Smooth muscle cell (in vitro differentiated cells): ENCODE data around the gene NOS2. TPM values are rescaled to one million over a fixed set of nuclear protein-coding genes. Genes with fewer than 3 reads are reported as not detected.

Experiments
- DNase-seq: peaks from one replicate; lab custom pipeline; 2025; ENCODE audit not compliant: unreplicated experiment; lab: John Stamatoyannopoulos, UW
- H2AFZ ChIP-seq: fragments of 200-600 bp; sonication (generic); 2 replicates; pipeline ENCODE4 v1.6.0; 2016; ENCODE audit warnings: antibody characterized with exemption, low read depth, mild to moderate bottlenecking
- H3F3A ChIP-seq: fragments of 200-600 bp; sonication (generic); 2 replicates; pipeline ENCODE4 v1.6.0; 2017; ENCODE audit warnings: antibody characterized with exemption, low read depth
- H3K27ac ChIP-seq: fragments of 200-600 bp; sonication (generic); 2 replicates; pipeline ENCODE4 v1.5.1; 2016; ENCODE audit warnings: low read depth, mild to moderate bottlenecking
- H3K27me3 ChIP-seq: fragments of 200-600 bp; sonication (generic); 2 replicates; pipeline ENCODE4 v1.6.1; 2016; ENCODE audit warnings: low read depth, mild to moderate bottlenecking
- H3K36me3 ChIP-seq: fragments of 200-600 bp; sonication (generic); 2 replicates; pipeline ENCODE4 v1.5.1; 2016; ENCODE audit warnings: low read depth
- H3K4me1 ChIP-seq: fragments of 200-600 bp; sonication (generic); 2 replicates; pipeline ENCODE4 v1.5.1; 2016; ENCODE audit warnings: low read depth
- H3K4me2 ChIP-seq: fragments of 200-600 bp; sonication (generic); 2 replicates; pipeline ENCODE4 v1.6.0; 2016; ENCODE audit warnings: mild to moderate bottlenecking
- H3K4me3 ChIP-seq: fragments of 200-600 bp; sonication (generic); 2 replicates; pipeline ENCODE4 v1.5.1; 2016; ENCODE audit warnings: mild to moderate bottlenecking
- H3K79me2 ChIP-seq: fragments of 200-600 bp; sonication (generic); 2 replicates; pipeline ENCODE4 v1.6.0; 2016; ENCODE audit warnings: low read depth, mild to moderate bottlenecking
- H3K9ac ChIP-seq: fragments of 200-600 bp; sonication (generic); 2 replicates; pipeline ENCODE4 v1.6.0; 2016; ENCODE audit warnings: low read depth
- H3K9me3 ChIP-seq: fragments of 200-600 bp; sonication (generic); replicated peaks from 2 replicates; pipeline ENCODE4 v1.5.1; 2016; ENCODE audit warnings: low read depth
- H4K20me1 ChIP-seq: fragments of 200-600 bp; sonication (generic); 2 replicates; pipeline ENCODE4 v1.6.0; 2016; ENCODE audit warnings: low read depth
- WGBS: methylation state at CpG from one replicate; pipeline ENCODE4 v1.1.7; 2016; ENCODE audit warnings: low lambda C conversion rate; 5-methylcytosine and 5-hydroxymethylcytosine counted together
- polyA plus RNA-seq: library from polyadenylated mRNA; unstranded; fragments of >200 nt; fragmentation: Nextera tagmentation; extraction: Ambion mirVana; gene quantifications from 2 replicates; pipeline ENCODE4 v1.2.1, GENCODE V29; 2016
- total RNA-seq: library from RNA; depleted of rRNA; stranded (reverse); fragments of >200 nt; gene quantifications from 2 replicates; pipeline ENCODE4 v1.2.3, GENCODE V29; 2014
- TF ChIP-seq, protein P1 (sequence below): fragments of 200-600 bp; sonication (generic); IDR thresholded peaks from 2 replicates; pipeline ENCODE4 v1.5.1; 2017; ENCODE audit warnings: borderline replicate concordance, mild to moderate bottlenecking, antibody characterized with exemption; ENCODE audit not compliant: insufficient read depth, poor library complexity, severe bottlenecking

The NOS2 gene
- total and polyA plus RNA-seq, 2 experiments from 2014 or later, result 0.16 TPM; not detected in 1

- H4K20me1 ChIP-seq, result no peaks in the 10 kb centered on the region
- H3K4me3 ChIP-seq, result no peak overlapping the region
- H2AFZ ChIP-seq, result no peak overlapping the region
- TF ChIP-seq, protein P1, sequence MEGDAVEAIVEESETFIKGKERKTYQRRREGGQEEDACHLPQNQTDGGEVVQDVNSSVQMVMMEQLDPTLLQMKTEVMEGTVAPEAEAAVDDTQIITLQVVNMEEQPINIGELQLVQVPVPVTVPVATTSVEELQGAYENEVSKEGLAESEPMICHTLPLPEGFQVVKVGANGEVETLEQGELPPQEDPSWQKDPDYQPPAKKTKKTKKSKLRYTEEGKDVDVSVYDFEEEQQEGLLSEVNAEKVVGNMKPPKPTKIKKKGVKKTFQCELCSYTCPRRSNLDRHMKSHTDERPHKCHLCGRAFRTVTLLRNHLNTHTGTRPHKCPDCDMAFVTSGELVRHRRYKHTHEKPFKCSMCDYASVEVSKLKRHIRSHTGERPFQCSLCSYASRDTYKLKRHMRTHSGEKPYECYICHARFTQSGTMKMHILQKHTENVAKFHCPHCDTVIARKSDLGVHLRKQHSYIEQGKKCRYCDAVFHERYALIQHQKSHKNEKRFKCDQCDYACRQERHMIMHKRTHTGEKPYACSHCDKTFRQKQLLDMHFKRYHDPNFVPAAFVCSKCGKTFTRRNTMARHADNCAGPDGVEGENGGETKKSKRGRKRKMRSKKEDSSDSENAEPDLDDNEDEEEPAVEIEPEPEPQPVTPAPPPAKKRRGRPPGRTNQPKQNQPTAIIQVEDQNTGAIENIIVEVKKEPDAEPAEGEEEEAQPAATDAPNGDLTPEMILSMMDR, result no peak
- H3K27ac ChIP-seq, result no peak overlapping the region
- no peak for DNase-seq
- H3K9ac ChIP-seq, result no peak overlapping the region
- H3K79me2 ChIP-seq, result no peaks in the 10 kb centered on the region
- H3K4me2 ChIP-seq, result no peak overlapping the region
- no peaks in the 10 kb centered on the region for H3K36me3 ChIP-seq
- H3K9me3 ChIP-seq, result no peaks in the 10 kb centered on the region
- H3F3A ChIP-seq, result no peaks in the 10 kb centered on the region
- 88% methylated on average over 3 of the region's 3 CpGs for WGBS
- H3K4me1 ChIP-seq, result peaks cover 10% of the 10 kb centered on the region
- peaks cover 42% of the 10 kb centered on the region for H3K27me3 ChIP-seq
Observed at GRCh38 chr17:27792095-27792494, 8.2 kb downstream of the NOS2 start.

DNA sequence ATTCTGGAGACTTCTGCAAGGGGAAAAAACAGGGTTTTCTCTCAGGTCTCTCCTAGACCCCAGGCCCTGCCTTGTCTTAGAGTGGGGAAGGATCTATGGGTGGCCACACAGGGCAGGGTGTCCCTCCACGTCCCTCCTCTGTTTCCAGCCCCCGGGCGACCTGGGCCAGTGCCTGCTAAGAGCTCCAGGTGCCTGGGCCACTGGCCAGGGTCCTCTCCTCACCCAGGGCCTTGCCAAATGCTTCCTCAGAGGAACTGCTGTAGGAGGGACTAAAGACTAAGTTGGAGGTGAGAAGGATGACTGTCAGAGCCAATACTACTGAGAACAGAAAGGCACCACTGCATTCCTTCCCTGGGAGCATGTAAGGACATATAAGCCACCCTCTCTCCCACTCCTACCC lies 11.4 kb downstream of the NOS2 start:
- Histone ChIP-seq H3K27me3 (peaks cover 24% of the 10 kb centered on the region), H3K27ac (no peak overlapping the region), H3K79me2 (no peaks in the 10 kb centered on the region), H4K20me1 (no peaks in the 10 kb centered on the region), H3K4me2 (no peak overlapping the region), H3K4me1 (peaks cover 9% of the 10 kb centered on the region), H3K9me3 (no peaks in the 10 kb centered on the region), H3K36me3 (no peaks in the 10 kb centered on the region), H3K4me3 (no peak overlapping the region), H3K9ac (no peak overlapping the region), H2AFZ (no peak overlapping the region), H3F3A (no peaks in the 10 kb centered on the region)
- WGBS, result 93% methylated on average over 3 of the region's 3 CpGs
- no peak for DNase-seq
- TF ChIP-seq, protein P1, result no peak

DNA sequence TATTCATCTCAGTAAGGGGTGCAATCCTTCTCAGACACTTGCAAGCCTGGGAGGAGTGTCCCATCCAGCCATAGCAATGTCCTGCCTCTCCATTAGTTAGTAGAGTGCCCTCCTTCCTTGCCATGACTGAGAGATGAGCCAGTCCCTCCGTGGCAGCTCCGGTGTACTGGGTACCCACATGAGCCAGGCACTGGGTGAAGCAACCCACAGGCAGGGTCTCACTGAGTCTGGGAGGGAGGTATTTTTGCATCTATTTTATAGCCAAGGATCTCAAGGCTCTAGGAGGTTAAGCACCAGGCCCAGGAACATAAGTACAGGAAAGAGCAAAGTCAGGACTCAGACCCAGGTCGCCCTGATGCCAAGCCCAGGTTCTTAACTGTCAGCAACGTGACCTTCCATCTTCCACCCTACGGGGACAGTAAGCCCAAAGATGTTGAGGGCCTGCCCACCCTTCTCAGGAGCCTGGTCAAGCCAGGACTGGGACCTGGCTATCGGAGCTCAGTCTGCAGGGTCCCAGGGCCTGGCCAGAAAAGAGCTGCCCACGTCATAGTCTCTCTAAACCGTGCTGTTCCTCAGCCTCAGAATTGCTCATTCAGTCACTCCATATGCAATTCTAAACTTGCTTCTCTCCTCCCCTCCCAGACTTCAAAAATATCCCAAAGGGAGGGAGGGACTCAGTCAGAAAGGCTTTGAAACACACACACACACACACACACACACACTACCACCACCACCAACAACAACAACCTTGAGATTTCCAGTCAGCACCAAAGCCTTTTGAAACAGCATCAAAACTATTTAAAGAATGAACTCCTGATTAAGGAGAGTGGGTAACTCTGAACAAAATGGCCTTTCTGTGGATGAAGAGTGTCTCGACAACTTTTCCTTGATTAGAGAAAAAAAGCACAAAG lies 16.6 kb downstream of the NOS2 start:
- no peaks in the 10 kb centered on the region for H3K4me1 ChIP-seq
- H3K9ac ChIP-seq, result no peak overlapping the region
- no peak overlapping the region for H3K4me2 ChIP-seq
- no peak for DNase-seq
- H3F3A ChIP-seq, result no peaks in the 10 kb centered on the region
- H3K36me3 ChIP-seq, result no peaks in the 10 kb centered on the region
- H3K27ac ChIP-seq, result no peak overlapping the region
- no peaks in the 10 kb centered on the region for H4K20me1 ChIP-seq
- H3K9me3 ChIP-seq, result no peaks in the 10 kb centered on the region
- 84% methylated on average over 9 of the region's 9 CpGs for WGBS
- no peaks in the 10 kb centered on the region for H3K79me2 ChIP-seq
- H3K27me3 ChIP-seq, result no peaks in the 10 kb centered on the region
- no peak overlapping the region for H2AFZ ChIP-seq
- H3K4me3 ChIP-seq, result no peak overlapping the region
- TF ChIP-seq, protein P1, result no peak
